ENCODE measurements around the gene PEPD. TPM values are rescaled to one million over a fixed set of nuclear protein-coding genes. Genes with fewer than 3 reads are reported as not detected.

Gene PEPD
- total RNA-seq, 1 experiment from 2014 or later, result 40.5 TPM

GRCh38 chr19:33370783-33371182, 150.8 kb downstream of the PEPD start:
- Histone ChIP-seq H3K27me3 (ENCODE audit: insufficient read depth, low read length) (no peaks in the 10 kb centered on the region), H3K79me2 (ENCODE audit: insufficient read depth, low read length) (peaks cover 18% of the 10 kb centered on the region), H3K27ac (ENCODE audit: low read depth, low read length) (no peak overlapping the region), H2AFZ (ENCODE audit: low read depth, low read length, poor library complexity, severe bottlenecking) (no peak overlapping the region), H3K4me1 (ENCODE audit: control insufficient read depth in 1 of 2, insufficient read depth in 2 of 2, low read length in 2 of 2) (peaks cover 16 to 40% of the 10 kb centered on the region in 2 experiments), H3K9me3 (ENCODE audit: control insufficient read depth in 1 of 2, insufficient read depth in 1 of 2, low read depth in 1 of 2, low read length in 2 of 2) (no peaks in the 10 kb centered on the region), H3K4me2 (ENCODE audit: low read length) (no peak overlapping the region), H3K9me2 (ENCODE audit: insufficient read depth) (no peaks in the 10 kb centered on the region), H3K36me3 (ENCODE audit: control insufficient read depth in 1 of 2, insufficient read depth in 2 of 2, low read length in 2 of 2) (no peaks in the 10 kb centered on the region), H4K20me1 (ENCODE audit: insufficient read depth) (peaks cover 11% of the 10 kb centered on the region; the same call in 1 of the 2 replicates), H3K4me3 (replicated peaks in 1 of 2; ENCODE audit: low read depth in 1 of 2, low read length in 2 of 2) (no peak overlapping the region), H3K9ac (ENCODE audit: low read length) (no peak overlapping the region)
- ATAC-seq (no peak), DNase-seq (ENCODE audit: low read depth, low spot score) (no peak)
- POLR2A ChIA-PET, result no interaction called here
- intact Hi-C loops (cut with micrococcal nuclease), result no loop called here
- no peak for TF ChIP-seq CEBPB (IDR thresholded peaks at IDR 0.05; ENCODE audit: low read depth)
- no peak for TF ChIP-seq ATF3 (IDR thresholded peaks at IDR 0.05)
- no peak for TF ChIP-seq CBX3 (IDR thresholded peaks at IDR 0.05; ENCODE audit: low read depth)
- no peak for TF ChIP-seq RAD21 (IDR thresholded peaks at IDR 0.05; ENCODE audit: low read depth)
- TF ChIP-seq YY1 (IDR thresholded peaks at IDR 0.05; ENCODE audit: extremely low read depth, insufficient replicate concordance, low read depth, low read length), result no peak
- no peak for TF ChIP-seq SRF (IDR thresholded peaks at IDR 0.05; ENCODE audit: low read depth)
- no peak for TF ChIP-seq ELF1 (IDR thresholded peaks at IDR 0.05; ENCODE audit: borderline replicate concordance, low read depth)
- no peak for TF ChIP-seq SIN3A (IDR thresholded peaks at IDR 0.05; ENCODE audit: low read depth)
- no peak for TF ChIP-seq EZH2 (IDR thresholded peaks at IDR 0.05)
- no peak for TF ChIP-seq POLR2A (IDR thresholded peaks at IDR 0.05; ENCODE audit: borderline replicate concordance, extremely low read depth, insufficient read depth, insufficient read length)
- no peak for TF ChIP-seq MAX (IDR thresholded peaks at IDR 0.05)
- no peak for TF ChIP-seq JUND (IDR thresholded peaks at IDR 0.05)
- no peak for TF ChIP-seq EZH2phosphoT487 (IDR thresholded peaks at IDR 0.05; ENCODE audit: borderline replicate concordance)
- no peak for TF ChIP-seq CTCF (IDR thresholded peaks at IDR 0.05 in 2 of 3, conservative IDR thresholded peaks at IDR 0.05 in 1 of 3; ENCODE audit: borderline replicate concordance in 1 of 3, insufficient read depth in 1 of 3, low read depth in 2 of 3, low read length in 2 of 3)
- BruUV-seq (replicated peaks), result no TSS peak
- CTCF ChIA-PET, result interaction anchor here (1.4 kb wide), 1 partner anchor 136 kb away, joined by 4 read pairs; no protein-coding TSS in a partner anchor
- RAD21 ChIA-PET (ENCODE audit: low non-redundant PET in 1 of 2, low total read pairs in 2 of 2, uncharacterized antibody in 2 of 2, unreplicated experiment in 2 of 2), result no interaction called here

All from HCT116 (cell line).